HG03520 (cell line): Measurements from ENCODE around the gene SHROOM4.

Experiments used
- ATAC-seq: cut with Tn5 transposase; IDR thresholded peaks from one replicate; pipeline ENCODE4 v1.9.1; 2021; ENCODE audit warnings: mild to moderate bottlenecking, moderate library complexity; ENCODE audit not compliant: unreplicated experiment

SHROOM4 gene

GRCh38 chrX:50707955-50708699 lies 105.9 kb downstream of the SHROOM4 start:
- ATAC-seq, result no peak

DNA sequence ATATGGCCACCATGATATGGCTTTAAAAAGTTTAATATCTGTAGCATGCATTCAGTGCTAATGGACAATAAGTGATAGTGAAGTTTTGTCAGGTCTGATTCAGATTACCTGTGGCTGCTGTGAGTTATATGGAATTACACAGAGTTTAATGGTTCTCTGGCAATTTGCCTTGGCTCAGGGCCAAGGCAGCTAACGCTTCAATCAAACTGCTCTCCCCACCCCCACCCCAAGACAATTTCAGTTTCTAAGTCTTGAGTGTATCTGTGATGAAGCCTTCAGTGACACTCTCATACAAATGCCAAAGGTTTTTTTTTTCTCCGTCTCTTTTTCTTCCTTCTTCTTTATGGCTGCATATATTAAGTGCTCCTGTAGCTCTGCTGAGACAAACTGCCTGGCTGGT lies 106.6 kb downstream of the SHROOM4 start:
- ATAC-seq, result no peak

DNA sequence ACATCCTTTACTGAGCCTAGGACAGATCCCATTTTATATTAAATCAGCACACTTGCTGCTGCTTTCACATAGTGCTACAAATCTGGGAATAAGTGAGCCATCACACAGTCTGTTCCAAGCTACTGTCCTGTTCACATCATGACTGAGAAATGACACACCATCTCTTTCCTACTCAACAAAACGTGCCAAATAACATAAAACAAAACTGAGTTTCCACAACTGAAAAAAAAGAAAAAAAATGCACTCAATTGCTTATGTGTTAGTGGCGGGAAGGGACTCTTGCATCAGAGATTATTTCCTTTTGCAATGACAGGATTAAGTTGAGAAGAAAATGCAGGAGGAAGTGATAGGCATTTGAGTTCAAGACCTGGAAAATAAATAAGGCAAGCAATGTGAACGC lies 109.0 kb downstream of the SHROOM4 start:
- no peak for ATAC-seq

- ATAC-seq, result no peak
Observed at GRCh38 chrX:50704360-50704759, 109.6 kb downstream of the SHROOM4 start.

DNA sequence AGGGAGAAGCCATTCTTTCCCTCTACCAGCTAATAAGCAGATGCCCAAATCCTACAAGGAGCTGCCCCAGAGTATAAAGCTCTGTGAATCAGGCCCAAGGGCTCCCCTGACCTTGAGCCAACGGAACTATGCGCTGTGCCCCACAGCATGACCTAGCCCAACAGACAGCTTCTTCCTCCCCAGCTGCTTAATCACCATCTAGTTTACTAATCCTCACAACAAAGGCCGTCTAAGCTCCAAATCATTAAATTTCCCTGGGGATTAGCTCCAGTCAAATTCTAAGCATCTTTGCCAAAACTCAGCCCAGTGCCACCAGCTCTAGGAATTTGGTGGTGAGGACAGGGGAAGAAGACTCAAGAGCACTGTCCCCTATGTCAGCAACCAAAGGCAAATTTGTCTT lies 113.1 kb downstream of the SHROOM4 start:
- no peak for ATAC-seq

GRCh38 chrX:50698944-50699343 lies 115.0 kb downstream of the SHROOM4 start:
- no peak for ATAC-seq

DNA sequence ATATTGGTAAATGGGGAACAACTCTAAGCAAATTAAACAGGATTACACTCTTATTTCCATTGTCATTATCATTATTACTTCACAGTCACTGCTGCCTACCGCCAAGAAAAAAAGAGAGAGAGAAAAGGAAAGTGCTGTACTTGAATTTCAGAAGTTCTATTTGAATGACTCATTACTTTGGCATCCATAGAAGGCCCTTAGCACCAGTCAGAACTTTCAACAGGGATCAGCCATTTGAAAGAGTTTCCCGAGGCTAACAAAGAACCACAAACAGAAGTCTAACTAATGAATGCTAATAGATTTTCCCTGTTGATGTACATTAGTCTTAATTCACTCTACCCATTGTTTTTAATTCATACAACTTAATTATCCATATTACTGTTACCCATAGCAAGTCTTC lies 116.3 kb downstream of the SHROOM4 start:
- ATAC-seq, result no peak

DNA sequence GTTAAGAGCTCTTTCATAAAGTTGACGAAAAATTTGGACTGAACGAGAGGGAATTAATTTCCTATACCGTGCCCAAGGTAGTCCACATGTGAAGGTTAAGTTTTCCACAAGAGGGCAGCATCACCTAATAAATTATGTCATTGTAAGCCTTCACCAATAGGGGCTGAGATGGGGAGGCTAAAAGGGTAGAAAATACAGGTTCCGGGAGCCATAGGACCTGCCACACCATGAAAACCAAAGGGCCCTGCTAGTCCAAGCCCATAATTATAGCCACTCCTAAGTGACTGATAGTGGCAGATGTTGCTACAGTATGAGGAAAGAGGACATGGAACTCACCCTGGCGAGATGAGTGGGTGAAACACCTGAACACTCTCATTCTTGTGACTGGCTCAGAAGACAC lies 122.2 kb downstream of the SHROOM4 start:
- peak; percentile 99 for ATAC-seq

DNA sequence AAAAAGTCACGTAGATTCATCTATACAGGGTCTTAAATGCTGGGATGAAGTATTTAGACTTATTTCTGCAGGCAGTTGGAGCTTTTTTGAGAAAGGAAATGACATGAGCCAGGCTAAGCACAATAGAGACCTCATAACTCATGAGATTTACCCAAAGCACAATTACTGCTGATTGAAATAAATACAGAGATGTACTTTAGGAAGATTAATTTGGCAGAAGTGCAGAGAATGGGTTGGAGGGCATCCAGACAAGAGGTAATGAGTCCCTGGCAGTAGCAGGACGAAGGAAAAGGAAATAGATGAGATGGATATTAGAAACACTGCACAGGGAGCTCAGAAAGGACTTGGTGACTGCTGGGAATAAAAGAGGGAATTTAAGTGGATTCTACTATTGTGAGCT lies 129.1 kb downstream of the SHROOM4 start:
- no peak for ATAC-seq

DNA sequence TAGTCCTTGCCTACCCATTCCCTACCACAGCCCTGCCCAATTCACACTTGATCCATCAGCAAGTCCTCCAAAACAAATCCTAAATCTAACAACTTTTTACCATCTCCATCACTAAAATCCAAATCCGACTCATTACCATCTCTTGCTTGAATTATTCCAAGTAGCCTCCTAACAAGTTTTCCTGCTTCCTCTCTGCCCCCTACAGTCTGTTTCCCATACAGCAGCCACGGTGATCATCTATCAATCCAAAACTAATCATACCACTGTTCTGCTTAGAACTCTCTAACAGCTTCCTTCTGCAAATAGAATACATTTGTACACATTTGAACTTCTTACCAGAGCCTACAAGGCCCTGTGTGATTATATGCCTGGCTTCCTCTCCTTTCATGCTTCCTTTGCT lies 133.0 kb downstream of the SHROOM4 start:
- ATAC-seq, result no peak

DNA sequence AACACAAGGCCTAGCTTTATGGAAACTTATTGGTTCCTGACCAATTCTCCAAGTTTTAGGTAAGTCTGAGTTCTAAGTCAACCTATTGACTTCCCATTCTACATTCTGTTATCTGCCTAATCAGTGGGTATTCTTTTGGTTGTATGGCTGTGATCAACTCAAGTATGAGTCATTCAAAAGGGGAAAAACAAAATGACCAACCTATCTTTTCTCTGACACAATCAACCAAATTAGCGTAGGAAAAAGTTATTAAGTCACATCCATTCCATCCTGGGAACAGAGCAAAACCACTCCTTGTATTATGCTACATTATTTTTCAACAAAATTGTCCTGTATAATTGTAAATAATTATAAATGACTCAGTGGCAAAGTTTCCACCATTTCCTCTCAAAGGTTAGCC lies 136.2 kb downstream of the SHROOM4 start:
- ATAC-seq, result no peak

GRCh38 chrX:50671661-50672060 lies 142.3 kb downstream of the SHROOM4 start:
- no peak for ATAC-seq

- ATAC-seq, result no peak
Observed at GRCh38 chrX:50668860-50669259, 145.1 kb downstream of the SHROOM4 start.

GRCh38 chrX:50648156-50648555 lies 165.8 kb downstream of the SHROOM4 start:
- no peak for ATAC-seq

DNA sequence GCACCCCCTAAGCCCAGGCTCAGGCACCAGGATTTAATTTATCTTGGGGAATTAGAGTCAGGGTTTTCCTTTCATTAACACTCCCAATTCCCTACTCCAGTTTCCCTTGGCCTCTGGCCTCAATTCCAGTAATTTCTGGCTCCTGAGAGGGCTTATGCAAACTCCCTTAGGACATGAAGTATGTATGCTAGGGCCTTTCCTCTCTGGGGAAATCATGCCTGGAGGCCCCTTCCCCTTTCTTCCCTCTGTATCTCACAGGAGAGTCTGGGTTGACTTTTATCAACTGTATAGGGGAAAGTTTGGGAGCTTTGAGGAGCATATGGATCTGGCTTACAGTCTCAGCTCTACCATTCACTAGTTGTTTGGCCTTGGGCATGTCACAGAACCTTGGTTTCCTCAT lies 169.5 kb downstream of the SHROOM4 start:
- no peak for ATAC-seq

- no peak for ATAC-seq
Observed at GRCh38 chrX:50643525-50644137, 170.4 kb downstream of the SHROOM4 start.

DNA sequence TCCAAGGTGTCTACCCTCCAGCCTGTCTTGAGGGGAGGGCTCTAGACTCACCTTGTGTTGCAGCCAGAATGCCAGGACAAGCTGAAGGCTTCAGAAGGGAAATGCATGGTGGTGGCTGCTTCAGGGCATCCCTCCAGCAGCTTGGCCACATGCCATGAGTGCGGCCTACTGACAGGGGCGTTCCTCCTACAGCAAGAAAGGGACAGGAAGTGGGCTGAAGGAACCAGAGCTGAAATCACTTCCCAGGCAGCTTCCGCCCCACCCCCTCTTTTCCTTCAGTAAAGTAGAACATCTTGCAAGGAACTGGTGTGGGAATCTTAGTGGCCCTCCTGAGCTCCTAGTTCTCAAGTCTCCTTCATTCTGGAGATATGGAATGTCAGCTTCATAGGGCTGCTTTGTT lies 175.9 kb downstream of the SHROOM4 start:
- no peak for ATAC-seq

GRCh38 chrX:50635817-50636365 lies 178.1 kb downstream of the SHROOM4 start:
- no peak for ATAC-seq

DNA sequence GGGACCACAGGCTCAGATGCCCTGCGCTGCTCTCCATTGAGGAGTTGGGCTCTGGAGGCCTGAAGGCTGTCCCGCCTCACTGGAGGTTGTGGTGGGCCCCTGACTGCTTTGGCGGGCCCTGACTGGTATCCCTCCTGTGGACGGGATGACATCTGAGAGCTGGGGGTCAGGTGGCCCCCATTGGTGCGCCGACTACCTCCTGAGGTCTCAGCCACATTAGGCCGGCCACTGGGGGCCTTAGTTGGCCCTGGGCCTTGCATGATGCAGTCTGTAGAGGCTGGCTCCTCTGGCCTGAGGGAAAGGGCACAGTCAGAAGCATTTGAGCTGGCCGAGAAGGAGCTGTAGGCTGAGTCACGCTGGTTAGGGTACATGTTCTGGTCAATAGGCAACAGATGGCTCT lies 178.8 kb downstream of the SHROOM4 start:
- no peak for ATAC-seq

DNA sequence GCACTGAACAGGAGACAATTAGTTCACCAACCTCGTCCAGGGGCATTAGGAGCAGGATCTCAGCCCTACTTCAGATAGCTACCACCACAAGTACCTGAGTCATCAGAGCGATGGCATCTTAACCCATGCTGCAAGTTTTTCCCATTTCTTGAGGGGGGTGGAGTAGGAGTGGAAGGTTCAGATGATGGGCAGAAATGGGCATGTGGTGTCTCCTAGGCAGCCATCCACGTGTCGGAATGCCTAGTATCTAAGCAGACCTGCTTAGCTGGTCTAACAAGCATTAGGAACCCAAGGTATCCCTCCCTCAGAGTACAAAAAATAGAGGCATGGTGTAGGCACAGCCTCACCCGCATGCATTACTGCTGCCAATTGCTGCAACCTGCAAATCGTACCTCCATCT lies 184.2 kb downstream of the SHROOM4 start:
- no peak for ATAC-seq

GRCh38 chrX:50627696-50628095 lies 186.3 kb downstream of the SHROOM4 start:
- no peak for ATAC-seq

DNA sequence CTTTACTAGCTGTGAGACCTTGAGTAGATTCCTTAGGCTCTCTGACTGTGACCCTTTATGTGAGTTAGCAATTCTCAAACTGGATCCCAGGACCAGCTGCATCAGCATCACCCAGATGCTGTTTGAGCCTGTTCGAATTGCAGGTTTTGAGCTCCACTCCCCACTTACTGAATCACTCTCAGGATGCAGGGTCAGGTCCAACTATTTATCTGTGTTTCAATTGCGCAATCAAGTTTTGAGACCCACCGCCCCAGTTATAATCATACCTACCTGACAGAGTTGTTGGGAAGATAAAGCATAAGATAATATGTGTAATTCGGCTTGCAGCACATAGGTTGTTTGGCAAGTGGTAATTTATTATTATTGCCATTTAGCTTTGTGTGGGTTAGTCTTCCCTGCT lies 187.6 kb downstream of the SHROOM4 start:
- ATAC-seq, result no peak

- ATAC-seq, result no peak
Observed at GRCh38 chrX:50622751-50623150, 191.2 kb downstream of the SHROOM4 start.
